Panc1 (cell line): ENCODE data around the gene KLK5. TPM values are rescaled to one million over a fixed set of nuclear protein-coding genes. Genes with fewer than 3 reads are reported as not detected.
"Not testable (repeated sequence)": the region's sequence is repeated elsewhere in the genome, so short reads cannot be mapped to it uniquely, and the experiment has no call there.

ENCODE experiments used
- ATAC-seq: fragments of 200-7000 bp; cut with Tn5 transposase; 2 replicates; pipeline ENCODE4 v1.9.1; 2020; ENCODE audit warnings: mild to moderate bottlenecking, moderate library complexity
- BruUV-seq: library from RNA; stranded (reverse); fragments of 400-500 nt; replicated peaks from 2 replicates; lab custom pipeline; 2021; lab: Mats Ljungman, UMichigan
- CTCF ChIA-PET: fragments of 300-600 bp; sonication (Branson Sonifier 250); formaldehyde crosslinking; loops from one replicate; lab custom pipeline; 2022; ENCODE audit warnings: antibody characterized with exemption; lab: Charles Lee
- POLR2A ChIA-PET: fragments of 300-600 bp; sonication (Branson Sonifier 250); formaldehyde crosslinking; loops from one replicate; lab custom pipeline; 2022; ENCODE audit warnings: antibody characterized with exemption; lab: Charles Lee
- DNase-seq: peaks from one replicate; pipeline ENCODE4 v3.0.0-alpha.2; 2010; ENCODE audit warnings: low read depth, low spot score
- H3K27ac ChIP-seq: 2 replicates; pipeline ENCODE4 v1.5.1; 2011; ENCODE audit warnings: mild to moderate bottlenecking, low read length, inconsistent platforms
- H3K27me3 ChIP-seq: fragments of 200-500 bp; sonication (Bioruptor generic); 2 replicates; pipeline ENCODE4 v1.6.0; 2014; ENCODE audit warnings: low read length, inconsistent platforms; ENCODE audit not compliant: control insufficient read depth, insufficient read depth
- H3K36me3 ChIP-seq: fragments of 200-500 bp; sonication (Bioruptor generic); 2 replicates; pipeline ENCODE4 v1.5.1; 2014; ENCODE audit warnings: inconsistent platforms, mild to moderate bottlenecking, low read length, moderate library complexity; ENCODE audit not compliant: control insufficient read depth, insufficient read depth
- H3K4me1 ChIP-seq: 2 replicates; pipeline ENCODE4 v1.5.1; 2011; ENCODE audit warnings: inconsistent platforms, mild to moderate bottlenecking, low read length, moderate library complexity; ENCODE audit not compliant: control insufficient read depth, insufficient read depth
- H3K4me3 ChIP-seq, 2 experiments: 2 replicates each; pipeline ENCODE4 v1.5.1; 2011 to 2012; ENCODE audit warnings: low read depth in 2 of 2, low read length in 2 of 2, mild to moderate bottlenecking in 2 of 2, inconsistent platforms in 1 of 2, moderate library complexity in 1 of 2
- H3K9me3 ChIP-seq: fragments of 200-500 bp; sonication (Bioruptor generic); 2 replicates; pipeline ENCODE4 v1.5.1; 2014; ENCODE audit warnings: low read depth, mild to moderate bottlenecking, inconsistent platforms, low read length, moderate library complexity; ENCODE audit not compliant: control insufficient read depth, insufficient read depth
- POLR2AphosphoS5 ChIP-seq: IDR thresholded peaks from 2 replicates; pipeline ENCODE4 v1.6.1; 2012; ENCODE audit warnings: mild to moderate bottlenecking, low read depth, low read length, moderate library complexity
- SIN3A ChIP-seq: IDR thresholded peaks from 2 replicates; pipeline ENCODE4 v1.6.1; 2012; ENCODE audit warnings: low read depth, mild to moderate bottlenecking, low read length, moderate library complexity, borderline replicate concordance; ENCODE audit not compliant: insufficient read depth
- TCF7L2 ChIP-seq: IDR thresholded peaks from 2 replicates; pipeline ENCODE4 v1.6.1; 2011; ENCODE audit warnings: mild to moderate bottlenecking, low read depth, low read length, inconsistent platforms
- in situ Hi-C: cut with HindIII; loops from 2 replicates; pipeline ENCODE4 v1.10.0; 2016; ENCODE audit warnings: low sequenced_read_pairs, low pct_unique_long_range_greater_than_20kb
- intact Hi-C: fragments of 100-400 bp; cut with micrococcal nuclease; formaldehyde crosslinking; loops from one replicate; pipeline ENCODE4 v1.10.0; 2022; ENCODE audit not compliant: unreplicated experiment
- total RNA-seq: library from RNA; stranded (reverse); gene quantifications from one replicate; pipeline ENCODE4 v1.2.1, GENCODE V29; 2021; ENCODE audit not compliant: unreplicated experiment
- TF ChIP-seq, protein P1 (sequence below), 2 experiments: IDR thresholded peaks; 2 replicates each; pipeline ENCODE4 v1.6.1; 2011 to 2012; ENCODE audit warnings: low read depth in 2 of 2, control low read depth in 1 of 2, low read length in 1 of 2, mild to moderate bottlenecking in 1 of 2, moderate library complexity in 1 of 2; ENCODE audit not compliant: insufficient read depth in 1 of 2
- TF ChIP-seq, protein P2 (sequence below): fragments of 450-650 bp; IDR thresholded peaks from 2 replicates; pipeline ENCODE4 v1.5.1; 2017; ENCODE audit warnings: mild to moderate bottlenecking

The KLK5 gene
- total RNA-seq, 1 experiment from 2014 or later: not detected

DNA sequence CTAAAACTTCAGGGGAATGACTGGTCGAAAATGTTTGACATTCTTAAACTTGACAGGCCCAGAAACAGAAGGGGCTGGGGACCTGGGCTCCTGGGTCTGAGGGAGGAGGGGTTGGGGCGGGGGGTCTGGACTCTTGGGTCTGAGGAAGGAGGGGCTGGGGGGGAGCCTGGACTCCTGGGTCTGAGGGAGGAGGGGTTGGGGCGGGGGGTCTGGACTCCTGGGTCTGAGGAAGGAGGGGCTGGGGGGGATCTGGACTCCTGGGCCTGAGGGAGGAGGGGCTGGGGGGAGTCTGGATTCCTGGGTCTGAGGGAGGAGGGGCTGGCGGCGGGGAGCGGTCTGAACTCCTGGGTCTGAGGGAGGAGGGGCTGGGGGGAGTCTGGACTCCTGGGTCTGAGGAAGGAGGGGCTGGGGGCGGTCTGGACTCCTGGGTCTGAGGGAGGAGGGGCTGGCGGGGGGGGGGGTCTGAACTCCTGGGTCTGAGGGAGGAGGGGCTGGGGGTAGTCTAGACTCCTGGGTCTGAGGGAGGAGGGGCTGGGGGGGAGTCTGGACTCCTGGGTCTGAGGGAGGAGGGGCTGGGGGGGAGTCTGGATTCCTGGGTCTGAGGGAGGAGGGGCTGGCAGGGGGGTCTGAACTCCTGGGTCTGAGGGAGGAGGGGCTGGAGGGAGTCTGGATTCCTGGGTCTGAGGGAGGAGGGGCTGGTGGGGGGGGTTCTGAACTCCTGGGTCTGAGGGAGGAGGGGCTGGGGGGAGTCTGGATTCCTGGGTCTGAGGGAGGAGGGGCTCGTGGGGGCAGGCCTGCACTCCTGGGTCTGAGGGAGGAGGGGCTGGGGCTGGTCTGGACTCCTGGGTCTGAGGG lies 22.1 kb upstream of the KLK5 start:
- Histone ChIP-seq H3K36me3 (no peaks in the 10 kb centered on the region), H3K4me3 (no peak overlapping the region), H3K27ac (no peak overlapping the region), H3K4me1 (no peaks in the 10 kb centered on the region), H3K27me3 (no peaks in the 10 kb centered on the region; the same call in 1 of the 2 replicates), H3K9me3 (no peaks in the 10 kb centered on the region)
- DNase-seq: no peak
- TF ChIP-seq POLR2AphosphoS5 (no peak), TCF7L2 (no peak), SIN3A (no peak)
- TF ChIP-seq, protein P1, sequence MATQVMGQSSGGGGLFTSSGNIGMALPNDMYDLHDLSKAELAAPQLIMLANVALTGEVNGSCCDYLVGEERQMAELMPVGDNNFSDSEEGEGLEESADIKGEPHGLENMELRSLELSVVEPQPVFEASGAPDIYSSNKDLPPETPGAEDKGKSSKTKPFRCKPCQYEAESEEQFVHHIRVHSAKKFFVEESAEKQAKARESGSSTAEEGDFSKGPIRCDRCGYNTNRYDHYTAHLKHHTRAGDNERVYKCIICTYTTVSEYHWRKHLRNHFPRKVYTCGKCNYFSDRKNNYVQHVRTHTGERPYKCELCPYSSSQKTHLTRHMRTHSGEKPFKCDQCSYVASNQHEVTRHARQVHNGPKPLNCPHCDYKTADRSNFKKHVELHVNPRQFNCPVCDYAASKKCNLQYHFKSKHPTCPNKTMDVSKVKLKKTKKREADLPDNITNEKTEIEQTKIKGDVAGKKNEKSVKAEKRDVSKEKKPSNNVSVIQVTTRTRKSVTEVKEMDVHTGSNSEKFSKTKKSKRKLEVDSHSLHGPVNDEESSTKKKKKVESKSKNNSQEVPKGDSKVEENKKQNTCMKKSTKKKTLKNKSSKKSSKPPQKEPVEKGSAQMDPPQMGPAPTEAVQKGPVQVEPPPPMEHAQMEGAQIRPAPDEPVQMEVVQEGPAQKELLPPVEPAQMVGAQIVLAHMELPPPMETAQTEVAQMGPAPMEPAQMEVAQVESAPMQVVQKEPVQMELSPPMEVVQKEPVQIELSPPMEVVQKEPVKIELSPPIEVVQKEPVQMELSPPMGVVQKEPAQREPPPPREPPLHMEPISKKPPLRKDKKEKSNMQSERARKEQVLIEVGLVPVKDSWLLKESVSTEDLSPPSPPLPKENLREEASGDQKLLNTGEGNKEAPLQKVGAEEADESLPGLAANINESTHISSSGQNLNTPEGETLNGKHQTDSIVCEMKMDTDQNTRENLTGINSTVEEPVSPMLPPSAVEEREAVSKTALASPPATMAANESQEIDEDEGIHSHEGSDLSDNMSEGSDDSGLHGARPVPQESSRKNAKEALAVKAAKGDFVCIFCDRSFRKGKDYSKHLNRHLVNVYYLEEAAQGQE (IDR thresholded peaks at IDR 0.05; ENCODE audit: insufficient read depth in 1 of 2, low read depth in 2 of 2, low read length in 1 of 2): no peak
- TF ChIP-seq, protein P2, sequence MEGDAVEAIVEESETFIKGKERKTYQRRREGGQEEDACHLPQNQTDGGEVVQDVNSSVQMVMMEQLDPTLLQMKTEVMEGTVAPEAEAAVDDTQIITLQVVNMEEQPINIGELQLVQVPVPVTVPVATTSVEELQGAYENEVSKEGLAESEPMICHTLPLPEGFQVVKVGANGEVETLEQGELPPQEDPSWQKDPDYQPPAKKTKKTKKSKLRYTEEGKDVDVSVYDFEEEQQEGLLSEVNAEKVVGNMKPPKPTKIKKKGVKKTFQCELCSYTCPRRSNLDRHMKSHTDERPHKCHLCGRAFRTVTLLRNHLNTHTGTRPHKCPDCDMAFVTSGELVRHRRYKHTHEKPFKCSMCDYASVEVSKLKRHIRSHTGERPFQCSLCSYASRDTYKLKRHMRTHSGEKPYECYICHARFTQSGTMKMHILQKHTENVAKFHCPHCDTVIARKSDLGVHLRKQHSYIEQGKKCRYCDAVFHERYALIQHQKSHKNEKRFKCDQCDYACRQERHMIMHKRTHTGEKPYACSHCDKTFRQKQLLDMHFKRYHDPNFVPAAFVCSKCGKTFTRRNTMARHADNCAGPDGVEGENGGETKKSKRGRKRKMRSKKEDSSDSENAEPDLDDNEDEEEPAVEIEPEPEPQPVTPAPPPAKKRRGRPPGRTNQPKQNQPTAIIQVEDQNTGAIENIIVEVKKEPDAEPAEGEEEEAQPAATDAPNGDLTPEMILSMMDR: no peak
- ChIA-PET CTCF (no interaction called here), POLR2A (no interaction called here)
- in situ Hi-C loops: no loop called here
- no TSS peak for BruUV-seq
- ATAC-seq: no peak
- intact Hi-C loops: no loop called here

DNA sequence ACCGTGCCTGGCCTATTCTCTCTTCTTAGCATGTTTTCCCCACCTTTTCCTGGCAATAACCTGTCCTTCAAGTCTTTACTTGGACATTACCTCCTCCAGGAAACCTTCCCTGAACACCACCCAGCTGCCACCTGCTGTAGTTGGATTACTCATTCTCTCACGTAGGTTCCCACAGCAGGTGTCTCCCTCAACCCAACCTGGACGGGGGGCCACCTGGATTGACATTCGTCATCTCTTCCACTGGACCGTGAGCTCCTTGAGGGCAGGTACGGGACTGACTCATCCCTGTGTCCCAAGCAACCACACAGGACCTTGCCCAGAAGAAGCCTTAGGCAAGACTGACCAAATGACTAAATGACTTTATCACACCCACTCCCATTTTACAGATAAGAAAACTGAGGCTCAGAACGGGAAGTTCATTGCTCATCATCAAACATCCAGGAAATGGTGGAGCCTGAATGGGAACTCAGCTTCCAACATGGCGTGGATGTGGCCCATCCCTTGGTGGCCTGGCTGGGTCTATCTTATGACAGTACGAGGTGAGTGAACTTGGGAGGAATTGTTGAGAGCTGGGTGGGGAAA lies 20.0 kb upstream of the KLK5 start:
- DNase-seq (no peak), ATAC-seq (no peak)
- CTCF ChIA-PET: interaction anchor here (0.6 kb wide), 1 partner anchor 258 kb away, joined by 3 read pairs; no protein-coding TSS in a partner anchor
- POLR2A ChIA-PET: no interaction called here
- no peak overlapping the region for H3K27ac ChIP-seq
- no peaks in the 10 kb centered on the region for H3K36me3 ChIP-seq
- no peaks in the 10 kb centered on the region for H3K4me1 ChIP-seq
- TF ChIP-seq, protein P1 (IDR thresholded peaks at IDR 0.05; ENCODE audit: insufficient read depth in 1 of 2, low read depth in 2 of 2, low read length in 1 of 2): no peak
- TF ChIP-seq, protein P2: no peak
- no peak for TF ChIP-seq SIN3A
- no peak for TF ChIP-seq TCF7L2
- TF ChIP-seq POLR2AphosphoS5: no peak
- in situ Hi-C loops (no loop called here), intact Hi-C loops (no loop called here)
- BruUV-seq: no TSS peak
- H3K9me3 ChIP-seq: no peaks in the 10 kb centered on the region
- no peaks in the 10 kb centered on the region; the same call in 1 of the 2 replicates for H3K27me3 ChIP-seq
- no peak overlapping the region for H3K4me3 ChIP-seq

DNA sequence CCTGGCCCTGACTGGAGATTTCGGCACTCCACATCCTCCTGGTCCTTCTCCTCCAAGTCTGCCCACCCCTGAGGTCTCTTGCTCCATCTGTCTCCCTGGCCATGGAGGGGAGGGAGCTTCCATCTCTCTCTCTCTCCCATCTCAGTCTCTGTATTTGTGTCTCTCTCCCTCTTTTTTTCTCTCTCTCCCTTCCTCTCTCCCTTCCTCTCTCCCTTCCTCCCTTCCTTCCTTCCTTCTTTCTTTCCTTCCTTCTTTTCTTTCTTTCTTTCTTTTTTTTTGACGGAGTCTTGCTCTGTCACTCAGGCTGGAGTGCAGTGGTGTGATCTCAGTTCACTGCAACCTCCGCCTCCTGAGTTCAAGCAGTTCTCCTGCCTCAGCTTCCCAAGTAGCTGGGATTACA lies 17.0 kb upstream of the KLK5 start:
- DNase-seq, POLR2A ChIA-PET, H3K4me1 ChIP-seq, ATAC-seq, H3K36me3 ChIP-seq, intact Hi-C loops, H3K27ac ChIP-seq, in situ Hi-C loops, H3K9me3 ChIP-seq, BruUV-seq, H3K4me3 ChIP-seq, H3K27me3 ChIP-seq: not testable (repeated sequence)
- CTCF ChIA-PET: interaction anchor here (0.7 kb wide), 1 partner anchor 155 kb away, joined by 3 read pairs; no protein-coding TSS in a partner anchor
